Measurements from ENCODE around the gene DCPS.
"Not testable (repeated sequence)": the region's sequence is repeated elsewhere in the genome, so short reads cannot be mapped to it uniquely, and the experiment has no call there.

- TF ChIP-seq CTCF (IDR thresholded peaks at IDR 0.05; ENCODE audit: insufficient read depth, low read depth, low read length); EZH2 (IDR thresholded peaks at IDR 0.05; ENCODE audit: insufficient read depth, low read length): not testable (repeated sequence)
Observed at GRCh38 chr11:126366823-126367654, 63.2 kb downstream of the DCPS start.

All from astrocyte (in vitro differentiated cells and primary cell).